HG03457 (cell line): ENCODE results near the gene CTPS1.

Experiments used
- ATAC-seq: cut with Tn5 transposase; IDR thresholded peaks from one replicate; pipeline ENCODE4 v1.9.1; 2021; ENCODE audit warnings: moderate number of reproducible peaks; ENCODE audit not compliant: unreplicated experiment

CTPS1 gene

DNA sequence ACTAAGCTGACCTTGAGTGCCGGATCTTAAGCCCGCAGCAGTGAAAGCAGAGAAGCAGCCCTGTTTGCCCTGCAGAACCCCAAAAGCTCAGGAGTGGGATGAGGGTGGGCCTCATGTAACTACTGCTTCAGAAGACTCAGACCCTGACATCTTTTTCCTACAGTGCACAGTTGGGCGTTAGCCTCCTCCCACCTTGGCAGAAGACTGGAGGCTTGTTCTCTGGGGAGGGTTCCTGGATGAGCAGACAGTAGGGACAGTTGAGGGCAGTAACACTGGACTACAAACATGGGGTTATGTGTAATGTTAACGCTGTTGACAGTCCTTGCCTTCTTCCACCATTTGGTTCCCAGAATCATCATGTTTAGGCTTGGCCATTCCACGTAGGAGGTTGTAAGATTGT is 9.6 kb downstream of the CTPS1 start:
- ATAC-seq, result no peak

GRCh38 chr1:40997096-40997495 is 17.6 kb downstream of the CTPS1 start:
- ATAC-seq, result no peak

- ATAC-seq, result no peak
These were observed 19.2 kb downstream of the CTPS1 start for GRCh38 chr1:40998668-40999067.

GRCh38 chr1:41003127-41003639 is 23.7 kb downstream of the CTPS1 start:
- ATAC-seq, result no peak

DNA sequence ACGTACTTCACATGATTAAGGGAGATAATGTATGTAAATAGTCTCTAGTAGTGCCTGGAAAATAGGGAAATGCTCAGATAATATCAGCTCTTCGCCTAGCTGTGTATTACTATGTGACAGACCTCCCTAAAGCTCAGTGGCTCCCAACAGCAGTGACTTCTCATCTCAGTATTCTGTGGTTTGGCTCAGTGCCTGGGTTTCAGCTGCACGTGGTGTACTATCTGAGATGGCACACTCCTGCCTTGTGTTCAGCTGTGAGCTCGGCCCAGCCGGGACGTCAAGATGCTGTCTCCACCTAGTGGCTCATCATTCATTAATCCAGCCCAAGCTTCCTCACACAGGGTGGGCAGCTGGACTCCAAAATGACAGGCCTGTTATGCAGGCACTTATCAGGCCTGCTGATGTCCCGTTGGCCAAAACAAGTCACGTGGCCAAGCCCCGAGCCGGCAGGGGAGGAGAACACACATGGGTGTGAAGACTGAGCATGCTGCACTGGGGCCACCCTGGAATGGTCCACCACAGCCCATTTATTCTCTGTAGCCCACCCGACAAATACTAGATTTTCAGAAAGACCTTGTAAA is 24.2 kb downstream of the CTPS1 start:
- peak; percentile 88 for ATAC-seq

DNA sequence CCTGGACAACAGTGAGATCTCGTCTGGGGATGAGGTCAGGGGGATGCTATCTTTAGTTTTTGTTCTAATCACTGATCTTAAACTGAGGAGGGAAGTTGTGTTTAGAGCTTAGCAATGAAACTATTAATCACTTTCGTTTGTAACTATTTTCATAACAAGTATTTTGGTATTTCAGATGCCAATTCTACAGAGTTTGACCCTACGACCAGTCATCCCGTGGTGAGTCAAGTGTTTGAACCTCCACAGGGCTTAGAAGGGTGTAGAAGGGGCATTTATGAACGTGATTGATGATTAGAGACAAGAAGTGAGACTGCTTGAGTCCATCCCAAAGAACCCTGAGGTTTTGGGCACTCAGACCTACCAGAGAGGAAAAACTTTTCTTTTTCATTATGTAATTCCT is 26.4 kb downstream of the CTPS1 start:
- ATAC-seq, result no peak

DNA sequence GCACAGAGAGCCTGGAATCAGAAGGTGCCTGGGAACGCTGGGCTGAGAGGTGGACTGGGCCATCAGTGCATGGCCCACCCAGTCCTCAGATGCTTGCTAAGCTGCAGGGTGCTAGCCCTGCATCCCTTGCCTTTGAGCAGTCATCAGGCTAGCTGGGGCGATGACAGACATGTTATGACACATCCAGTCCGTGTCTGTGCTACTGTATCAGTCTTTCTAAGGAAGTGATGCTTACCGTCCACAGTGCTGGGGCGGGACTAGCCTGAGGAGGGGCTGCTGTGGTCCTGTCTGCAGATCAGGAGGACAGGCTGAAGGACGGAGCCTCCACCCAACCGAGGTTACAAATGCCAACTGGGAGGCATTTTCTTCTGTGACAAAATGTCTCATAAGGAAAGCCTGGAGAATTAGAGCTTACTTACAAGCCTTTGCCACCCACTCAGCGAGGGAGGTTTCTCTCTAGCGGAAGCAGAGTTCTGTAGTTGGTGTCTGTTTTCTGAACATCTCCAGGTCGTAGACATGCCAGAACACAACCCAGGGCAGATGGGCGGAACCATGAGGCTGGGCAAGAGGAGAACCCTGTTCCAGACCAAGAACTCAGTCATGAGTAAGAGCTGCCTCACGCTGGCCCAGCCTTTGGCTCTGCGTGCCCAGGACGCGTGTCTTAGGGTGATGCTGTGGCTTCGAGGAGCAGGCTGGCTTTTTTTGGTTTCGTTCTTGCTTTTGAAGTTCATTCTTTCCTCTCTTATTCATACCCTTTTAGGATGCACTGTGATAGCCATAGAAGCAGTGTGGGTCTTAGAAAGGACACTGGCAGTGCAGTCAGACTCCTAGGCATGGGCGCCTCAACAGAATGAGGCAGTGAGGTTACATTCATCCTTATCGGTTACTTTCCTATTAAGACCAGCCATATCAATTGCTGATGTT is 27.7 kb downstream of the CTPS1 start:
- no peak for ATAC-seq

- ATAC-seq, result no peak
These were observed 30.0 kb downstream of the CTPS1 start for GRCh38 chr1:41009466-41009865.

DNA sequence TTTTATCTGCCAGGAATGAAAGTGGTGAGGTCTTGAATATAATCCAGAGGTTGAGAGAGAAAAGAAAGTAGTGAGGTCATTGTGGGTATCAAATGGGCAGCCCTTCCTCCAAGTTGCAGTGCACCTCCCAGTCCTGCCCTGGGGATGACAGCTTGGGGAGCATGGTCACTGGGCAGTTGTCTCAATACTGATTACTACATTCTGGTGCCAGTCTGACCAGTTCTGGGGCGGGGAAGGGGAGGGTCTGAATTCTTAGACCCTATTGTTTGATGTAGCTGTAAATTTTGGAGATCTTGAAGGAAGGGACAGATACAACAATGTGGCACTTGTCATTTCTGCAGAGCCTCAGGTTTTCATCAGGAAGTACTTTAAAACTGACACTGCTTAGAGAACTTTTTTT is 30.8 kb downstream of the CTPS1 start:
- ATAC-seq, result no peak

DNA sequence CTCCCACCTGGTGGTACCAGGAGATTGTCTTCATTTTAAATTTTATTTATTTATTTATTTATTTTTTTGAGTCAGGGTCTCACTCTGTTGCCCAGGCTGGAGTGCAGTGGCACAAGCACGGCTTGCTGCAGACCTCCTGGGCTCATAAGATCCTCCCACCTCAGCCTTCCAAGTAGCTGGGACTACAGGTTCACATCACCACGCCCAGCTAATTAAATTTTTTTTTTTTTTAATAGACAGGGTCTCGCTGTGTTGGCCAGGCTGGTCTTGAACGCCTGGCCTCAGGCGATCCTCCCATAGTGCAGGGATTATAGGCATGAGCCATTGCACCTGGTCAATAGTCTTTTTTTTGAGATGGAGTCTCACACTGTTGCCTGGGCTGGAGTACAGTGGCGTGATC is 33.5 kb downstream of the CTPS1 start:
- no peak for ATAC-seq

GRCh38 chr1:41013796-41014195 is 34.3 kb downstream of the CTPS1 start:
- ATAC-seq, result no peak

DNA sequence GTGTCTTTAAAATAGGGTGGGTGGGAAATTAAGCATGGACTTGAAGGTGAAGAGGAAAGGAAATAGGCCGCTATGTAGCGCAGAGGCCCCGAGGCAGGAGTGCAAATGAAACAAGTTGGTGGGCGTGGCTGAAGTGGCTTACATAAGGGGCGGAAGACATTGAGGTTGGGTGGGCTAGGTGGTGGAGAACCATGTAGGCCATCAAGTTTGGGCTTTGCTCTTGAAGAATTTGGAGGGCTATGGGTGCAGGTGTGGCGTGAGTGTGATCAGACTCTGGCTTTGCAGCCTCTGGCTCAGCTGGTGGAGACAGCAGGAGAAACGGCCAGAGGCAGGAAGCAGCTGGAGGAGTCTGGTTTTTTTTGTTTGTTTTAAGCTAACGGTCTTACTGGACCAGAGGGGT is 35.4 kb downstream of the CTPS1 start:
- ATAC-seq, result no peak

- no peak for ATAC-seq
These were observed 35.9 kb downstream of the CTPS1 start for GRCh38 chr1:41015281-41015896.

- no peak for ATAC-seq
These were observed 36.5 kb downstream of the CTPS1 start for GRCh38 chr1:41015897-41016470.

DNA sequence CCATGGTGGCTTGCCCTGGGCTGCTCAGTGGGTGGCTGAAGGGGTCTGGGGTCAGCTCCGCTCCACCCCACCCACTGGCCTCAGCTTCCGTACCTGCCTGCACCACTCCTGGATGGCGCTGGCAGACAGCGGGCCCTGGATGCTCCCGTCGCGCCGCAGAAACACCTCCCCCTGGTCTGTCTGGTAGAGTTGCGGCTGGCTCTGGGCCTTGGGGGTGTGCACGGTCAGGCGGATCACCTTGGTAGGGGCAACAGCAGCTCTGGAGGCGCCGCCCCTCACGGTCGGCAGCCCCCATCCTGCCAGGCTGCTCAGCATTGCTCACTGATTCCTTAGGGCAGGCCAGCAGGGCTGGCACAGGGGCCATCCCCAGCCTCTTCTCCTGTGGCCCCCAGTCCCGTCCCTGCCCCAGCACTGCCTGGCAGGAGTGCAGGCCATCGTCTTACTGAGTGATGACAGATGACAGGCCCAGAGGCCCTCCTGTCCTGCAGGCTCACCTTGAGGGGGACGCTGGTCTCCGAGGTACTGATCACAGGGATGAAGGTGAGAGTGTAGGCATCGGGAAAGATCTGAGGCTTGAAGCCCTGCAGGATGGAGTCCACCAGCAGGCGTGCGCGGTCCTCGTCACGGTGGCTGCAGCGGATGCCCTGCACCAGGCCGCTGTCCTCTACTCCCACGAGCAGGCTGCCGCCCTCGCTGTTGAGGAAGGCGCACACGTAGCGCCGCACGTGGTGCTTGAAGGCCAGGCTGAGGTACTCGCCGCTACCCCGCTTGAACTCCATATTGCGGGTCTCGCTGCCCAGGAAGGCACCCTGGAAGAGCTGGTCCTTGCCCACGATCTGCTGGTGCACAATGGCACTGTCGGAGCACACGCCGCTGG is 37.9 kb downstream of the CTPS1 start:
- ATAC-seq, result no peak

GRCh38 chr1:41018018-41018410 is 38.5 kb downstream of the CTPS1 start:
- no peak for ATAC-seq

DNA sequence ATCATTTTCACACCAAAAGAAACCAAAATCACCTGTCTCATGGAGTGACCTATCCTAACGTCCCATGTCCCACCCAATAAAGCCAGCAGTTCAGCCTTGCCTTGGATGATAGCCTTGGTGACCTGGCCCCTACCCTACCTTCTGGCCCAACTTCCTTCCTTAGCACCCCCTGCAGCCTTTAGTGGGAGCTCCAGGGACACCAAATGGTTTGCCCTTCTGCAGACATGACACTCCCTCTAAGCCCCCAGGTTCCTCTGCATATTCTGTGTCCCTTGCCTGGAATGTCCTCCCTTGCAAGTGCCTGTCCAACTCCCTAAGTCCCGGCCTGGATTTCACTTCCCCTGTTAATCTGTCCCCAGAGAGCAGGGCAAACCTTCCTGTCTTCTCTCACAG is 39.9 kb downstream of the CTPS1 start:
- no peak for ATAC-seq

- ATAC-seq, result no peak
These were observed 40.6 kb downstream of the CTPS1 start for GRCh38 chr1:41020109-41020576.

DNA sequence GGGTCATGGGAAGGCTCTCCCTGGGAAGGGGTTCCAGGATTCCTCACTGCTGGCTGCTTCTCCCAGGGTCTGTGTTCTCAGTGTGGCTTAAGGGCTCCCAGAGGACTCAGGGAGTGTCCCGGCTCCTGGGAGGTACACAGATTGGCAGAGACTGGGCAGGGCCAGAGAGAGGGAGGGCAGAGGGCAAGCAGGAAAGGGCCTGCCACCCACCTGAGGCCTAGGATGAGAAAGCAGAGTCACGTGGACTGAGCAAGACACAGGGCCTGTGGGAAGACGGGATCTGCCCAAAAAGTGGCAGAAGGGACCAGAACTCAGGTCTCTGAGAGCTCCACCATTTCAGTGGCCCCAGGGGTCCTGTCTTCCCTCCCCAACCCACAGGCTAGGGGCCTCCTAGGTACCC is 41.2 kb downstream of the CTPS1 start:
- no peak for ATAC-seq

DNA sequence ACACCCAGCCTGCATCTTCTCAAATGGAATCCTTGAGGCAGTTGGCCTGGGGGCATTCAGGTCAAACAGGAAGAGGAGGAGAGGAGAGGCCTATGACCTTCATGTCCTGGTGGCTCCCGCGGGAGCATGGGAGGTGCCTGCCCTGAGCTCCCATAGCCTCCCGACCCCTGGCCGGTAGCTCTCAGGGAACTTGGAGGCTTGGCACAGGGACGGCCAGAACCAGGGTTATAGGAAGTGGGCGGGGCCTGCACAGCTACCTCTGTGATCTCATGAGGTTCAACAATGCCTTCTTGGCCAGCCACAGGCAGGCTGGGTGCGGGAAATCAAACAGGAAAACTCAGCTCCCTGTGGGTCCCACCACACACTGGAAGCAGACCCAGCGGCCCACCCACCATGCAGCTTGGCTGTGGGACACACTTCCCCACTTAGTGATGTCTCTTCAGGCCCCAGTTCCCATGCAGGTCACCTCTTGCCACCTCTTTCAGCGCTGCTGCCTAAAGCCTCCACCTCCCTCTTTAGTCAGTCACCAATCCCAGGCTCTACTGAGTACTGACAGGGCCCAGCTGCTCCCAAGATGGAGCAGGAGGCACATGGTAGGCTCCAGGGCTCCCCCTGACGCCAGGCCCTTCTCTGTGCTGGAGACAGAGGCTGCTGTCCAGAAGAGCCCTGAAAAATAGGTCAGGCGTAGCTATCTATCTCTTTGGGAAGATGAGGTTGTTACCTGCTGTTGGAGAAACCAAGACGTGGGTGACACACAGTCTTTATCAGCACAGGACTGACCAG is 42.2 kb downstream of the CTPS1 start, which contains the start of gene SLFNL1:
Gene SLFNL1, minus strand, starts transcription at position 200 of the 783 bp plus-strand sequence. CDS start 1,065 bp downstream, outside the sequence.
- no peak for ATAC-seq
